GM21528 (cell line): ENCODE measurements around the gene LPCAT3.
"Not testable (repeated sequence)": the region's sequence is repeated elsewhere in the genome, so short reads cannot be mapped to it uniquely, and the experiment has no call there.

Experiments used
- ATAC-seq: cut with Tn5 transposase; IDR thresholded peaks from one replicate; pipeline ENCODE4 v1.9.1; 2021; ENCODE audit warnings: mild to moderate bottlenecking, moderate library complexity; ENCODE audit not compliant: unreplicated experiment, low FRiP score

The LPCAT3 gene

GRCh38 chr12:7038591-7038990 is 20.3 kb upstream of the LPCAT3 start:
- ATAC-seq: no peak

- ATAC-seq: not testable (repeated sequence)
Measured at GRCh38 chr12:7037411-7037810, 19.1 kb upstream of the LPCAT3 start.

GRCh38 chr12:7035463-7035862 is 17.2 kb upstream of the LPCAT3 start:
- no peak for ATAC-seq

- no peak for ATAC-seq
Measured at GRCh38 chr12:7034464-7034863, 16.2 kb upstream of the LPCAT3 start.

- no peak for ATAC-seq
Measured at GRCh38 chr12:7032990-7033389, 14.7 kb upstream of the LPCAT3 start.

- ATAC-seq: no peak
Measured at GRCh38 chr12:7031306-7031705, 13.0 kb upstream of the LPCAT3 start.

GRCh38 chr12:7026854-7027253 is 8.6 kb upstream of the LPCAT3 start:
- no peak for ATAC-seq

GRCh38 chr12:7023114-7023513 is 4.8 kb upstream of the LPCAT3 start:
- ATAC-seq: no peak

- ATAC-seq: no peak
Measured at GRCh38 chr12:7021956-7022355, 3.7 kb upstream of the LPCAT3 start.

GRCh38 chr12:7019043-7019569 is 830 bp upstream of the LPCAT3 start:
- ATAC-seq: no peak

GRCh38 chr12:7017870-7018349 is 366 bp downstream of the LPCAT3 start:
- ATAC-seq: peak; percentile 2

- no peak for ATAC-seq
Measured at GRCh38 chr12:7016958-7017571, 1.2 kb downstream of the LPCAT3 start.

- ATAC-seq: no peak
Measured at GRCh38 chr12:7015555-7016370, 2.5 kb downstream of the LPCAT3 start.

GRCh38 chr12:7013101-7013500 is 5.2 kb downstream of the LPCAT3 start:
- no peak for ATAC-seq

GRCh38 chr12:7012024-7012607 is 6.2 kb downstream of the LPCAT3 start:
- no peak for ATAC-seq

- not testable (repeated sequence) for ATAC-seq
Measured at GRCh38 chr12:7011398-7011797, 6.9 kb downstream of the LPCAT3 start.

- ATAC-seq: no peak
Measured at GRCh38 chr12:7009512-7009911, 8.8 kb downstream of the LPCAT3 start.

- no peak for ATAC-seq
Measured at GRCh38 chr12:7008864-7009263, 9.4 kb downstream of the LPCAT3 start.

GRCh38 chr12:7006639-7007038 is 11.6 kb downstream of the LPCAT3 start:
- no peak for ATAC-seq

GRCh38 chr12:7005311-7005710 is 13.0 kb downstream of the LPCAT3 start:
- ATAC-seq: no peak

GRCh38 chr12:7004840-7005239 is 13.4 kb downstream of the LPCAT3 start:
- no peak for ATAC-seq
